Measurements from ENCODE around the gene NPSR1.
"Not testable (repeated sequence)": the region's sequence is repeated elsewhere in the genome, so short reads cannot be mapped to it uniquely, and the experiment has no call there.

Gene NPSR1

GRCh38 chr7:34869057-34869456, 211.0 kb downstream of the NPSR1 start:
- DNase-seq (ENCODE audit: low read depth) = no peak

GRCh38 chr7:34870041-34870440, 212.0 kb downstream of the NPSR1 start:
- DNase-seq (ENCODE audit: low read depth) = not testable (repeated sequence)

- DNase-seq (ENCODE audit: low read depth) = not testable (repeated sequence)
Measured at GRCh38 chr7:34874329-34874728, 216.3 kb downstream of the NPSR1 start.

GRCh38 chr7:34875481-34875880, 217.5 kb downstream of the NPSR1 start:
- DNase-seq (ENCODE audit: low read depth) = no peak

GRCh38 chr7:34878944-34879735, 221.1 kb downstream of the NPSR1 start:
- not testable (repeated sequence) for DNase-seq (ENCODE audit: low read depth)

GRCh38 chr7:34879871-34880270, 221.9 kb downstream of the NPSR1 start:
- DNase-seq (ENCODE audit: low read depth) = no peak

GRCh38 chr7:34883855-34884254, 225.8 kb downstream of the NPSR1 start:
- DNase-seq (ENCODE audit: low read depth) = not testable (repeated sequence)

GRCh38 chr7:34886856-34887255, 228.8 kb downstream of the NPSR1 start:
- no peak for DNase-seq (ENCODE audit: low read depth)

GRCh38 chr7:34889951-34890350, 231.9 kb downstream of the NPSR1 start:
- DNase-seq (ENCODE audit: low read depth) = no peak

GRCh38 chr7:34895202-34895601, 237.2 kb downstream of the NPSR1 start:
- DNase-seq (ENCODE audit: low read depth) = no peak

All from stimulated activated CD8-positive, alpha-beta memory T cell treated with anti-CD3 and anti-CD28 coated beads, Interleukin-12 subunit alpha, Interleukin-12 subunit beta, amount 100 ng/mL, for 4 hours (primary cell).